Neural cell (in vitro differentiated cells): ENCODE results near the gene CDYL. TPM values are rescaled to one million over a fixed set of nuclear protein-coding genes. Genes with fewer than 3 reads are reported as not detected.

Source experiments
- H2AFZ ChIP-seq: fragments of 200-600, 300-800 bp; sonication (generic), shearing (Covaris generic); 2 replicates; pipeline ENCODE4 v1.6.0; 2014; ENCODE audit warnings: low read depth, mild to moderate bottlenecking, antibody characterized with exemption, low read length, moderate library complexity
- H3F3A ChIP-seq: fragments of 200-600 bp; shearing (Covaris generic); 2 replicates; pipeline ENCODE4 v1.6.1; 2016; ENCODE audit warnings: mild to moderate bottlenecking, moderate library complexity, mixed read lengths, antibody characterized with exemption, low read length; ENCODE audit not compliant: insufficient read depth, poor library complexity, severe bottlenecking
- H3K27ac ChIP-seq: fragments of 200-600, 300-800 bp; sonication (generic), shearing (Covaris generic); 2 replicates; pipeline ENCODE4 v1.5.1; 2014; ENCODE audit warnings: mild to moderate bottlenecking, low read length, moderate library complexity
- H3K27me3 ChIP-seq: fragments of 300-800, 200-600 bp; sonication (generic), shearing (Covaris generic); 2 replicates; pipeline ENCODE4 v1.6.0; 2014; ENCODE audit warnings: mild to moderate bottlenecking, low read depth, low read length, moderate library complexity; ENCODE audit not compliant: insufficient read depth
- H3K36me3 ChIP-seq: fragments of 300-800, 200-600 bp; sonication (generic), shearing (Covaris generic); 2 replicates; pipeline ENCODE4 v1.5.1; 2014; ENCODE audit warnings: mild to moderate bottlenecking, antibody characterized with exemption, low read length, moderate library complexity; ENCODE audit not compliant: insufficient read depth
- H3K4me2 ChIP-seq: fragments of 300-800, 200-600 bp; sonication (generic), shearing (Covaris generic); 2 replicates; pipeline ENCODE4 v1.6.0; 2014; ENCODE audit warnings: mild to moderate bottlenecking, low read length
- H3K4me3 ChIP-seq: fragments of 300-800, 200-600 bp; sonication (generic), shearing (Covaris generic); 2 replicates; pipeline ENCODE4 v1.5.1; 2014; ENCODE audit warnings: mild to moderate bottlenecking, low read length, moderate library complexity
- H3K79me2 ChIP-seq: fragments of 200-600 bp; shearing (Covaris generic); replicated peaks from 2 replicates; pipeline ENCODE4 v1.6.0; 2014; ENCODE audit warnings: mild to moderate bottlenecking, low read length, moderate library complexity; ENCODE audit not compliant: insufficient read depth
- H3K9ac ChIP-seq: fragments of 300-800, 200-600 bp; sonication (generic), shearing (Covaris generic); 2 replicates; pipeline ENCODE4 v1.6.1; 2016; ENCODE audit warnings: mild to moderate bottlenecking, low read length, mixed read lengths
- H3K9me2 ChIP-seq: fragments of 200-600 bp; shearing (Covaris generic); 2 replicates; pipeline ENCODE4 v1.6.1; 2016; ENCODE audit warnings: mild to moderate bottlenecking, low read length, mixed read lengths; ENCODE audit not compliant: insufficient read depth
- H3K9me3 ChIP-seq: fragments of 200-600, 300-800 bp; sonication (generic), shearing (Covaris generic); 2 replicates; pipeline ENCODE4 v1.6.1; 2016; ENCODE audit warnings: mild to moderate bottlenecking, mixed run types, low read length, moderate library complexity, mixed read lengths
- H4K20me1 ChIP-seq: fragments of 200-600 bp; shearing (Covaris generic); 2 replicates; pipeline ENCODE4 v1.6.1; 2016; ENCODE audit warnings: mild to moderate bottlenecking, mixed run types; ENCODE audit not compliant: insufficient read depth
- EP300 ChIP-seq: fragments of 450-650 bp; conservative IDR thresholded peaks from 2 replicates; pipeline ENCODE4 v1.6.1; 2014; ENCODE audit warnings: antibody characterized with exemption, mild to moderate bottlenecking, moderate library complexity; ENCODE audit not compliant: poor library complexity, severe bottlenecking
- EZH2 ChIP-seq: fragments of 200-600, 300-800 bp; shearing (Covaris generic), sonication (generic); IDR thresholded peaks from 2 replicates; pipeline ENCODE4 v1.6.1; 2014; ENCODE audit warnings: antibody characterized with exemption, low read length, borderline replicate concordance, mild to moderate bottlenecking; ENCODE audit not compliant: insufficient read depth, poor library complexity, severe bottlenecking
- MXI1 ChIP-seq: fragments of 450-650 bp; conservative IDR thresholded peaks from 2 replicates; pipeline ENCODE4 v1.6.1; 2014; ENCODE audit warnings: antibody characterized with exemption, mild to moderate bottlenecking; ENCODE audit not compliant: poor library complexity, severe bottlenecking
- POLR2AphosphoS5 ChIP-seq: IDR thresholded peaks from 2 replicates; pipeline ENCODE4 v1.6.1; 2012
- RAD21 ChIP-seq: fragments of 450-650 bp; conservative IDR thresholded peaks from 2 replicates; pipeline ENCODE4 v1.6.1; 2014; ENCODE audit warnings: antibody characterized with exemption, mild to moderate bottlenecking, moderate library complexity
- SMC3 ChIP-seq: fragments of 450-650 bp; conservative IDR thresholded peaks from 2 replicates; pipeline ENCODE4 v1.6.1; 2014; ENCODE audit warnings: antibody characterized with exemption, mild to moderate bottlenecking, moderate library complexity; ENCODE audit not compliant: poor library complexity
- TAF1 ChIP-seq: IDR thresholded peaks from 2 replicates; pipeline ENCODE4 v1.6.1; 2012; ENCODE audit warnings: low read depth
- polyA plus RNA-seq: library from polyadenylated mRNA; depleted of rRNA; stranded (reverse); fragments of >200 nt; gene quantifications from 2 replicates; pipeline ENCODE4 v1.2.3, GENCODE V29; 2014
- TF ChIP-seq, protein P1 (sequence below): IDR thresholded peaks from 2 replicates; pipeline ENCODE4 v1.6.1; 2012; ENCODE audit warnings: borderline replicate concordance
- TF ChIP-seq, protein P2 (sequence below): fragments of 450-650 bp; IDR thresholded peaks from 2 replicates; pipeline ENCODE4 v1.5.1; 2014; ENCODE audit warnings: antibody characterized with exemption, mild to moderate bottlenecking, moderate library complexity; ENCODE audit not compliant: poor library complexity, severe bottlenecking

The CDYL gene
- polyA plus RNA-seq, 1 donor from 2014 or later: 5.2 TPM

DNA sequence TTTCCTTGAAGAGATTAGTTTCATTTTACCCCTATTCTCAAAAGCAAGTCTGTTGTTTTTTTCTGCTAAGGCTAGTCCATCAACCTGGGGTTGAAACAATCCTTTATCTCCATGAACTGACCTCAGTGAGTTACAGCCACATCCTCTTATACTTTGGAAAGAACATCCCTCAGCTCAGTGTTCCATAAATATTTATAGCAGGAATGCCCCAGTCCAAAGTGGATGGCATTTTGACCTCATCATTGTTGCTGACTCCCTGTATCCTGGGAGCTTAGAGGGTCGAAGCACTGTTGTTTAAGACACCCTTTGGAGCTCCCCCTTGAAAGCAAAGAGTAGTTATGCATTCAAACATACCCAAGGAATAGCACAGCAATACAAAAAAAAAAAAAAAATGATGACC, 16.2 kb upstream of the CDYL start:
- H3K9ac ChIP-seq: no peak overlapping the region
- no peak overlapping the region for H3K4me2 ChIP-seq
- no peaks in the 10 kb centered on the region for H3F3A ChIP-seq
- H3K27ac ChIP-seq: no peak overlapping the region
- H2AFZ ChIP-seq: no peak overlapping the region
- TF ChIP-seq SMC3 (no peak), EZH2 (no peak), RAD21 (no peak), TAF1 (no peak), POLR2AphosphoS5 (no peak), EP300 (no peak), MXI1 (no peak)
- no peaks in the 10 kb centered on the region for H3K9me2 ChIP-seq
- no peak overlapping the region for H3K4me3 ChIP-seq
- H4K20me1 ChIP-seq: no peaks in the 10 kb centered on the region
- H3K36me3 ChIP-seq: no peaks in the 10 kb centered on the region
- no peaks in the 10 kb centered on the region for H3K27me3 ChIP-seq
- no peaks in the 10 kb centered on the region for H3K79me2 ChIP-seq
- no peaks in the 10 kb centered on the region for H3K9me3 ChIP-seq

GRCh38 chr6:4760773-4761172, 15.4 kb upstream of the CDYL start:
- Histone ChIP-seq H3K27ac (no peak overlapping the region), H3K9me2 (no peaks in the 10 kb centered on the region), H3K4me2 (no peak overlapping the region), H3K9me3 (no peaks in the 10 kb centered on the region), H3K27me3 (no peaks in the 10 kb centered on the region), H3F3A (no peaks in the 10 kb centered on the region), H2AFZ (no peak overlapping the region), H3K4me3 (no peak overlapping the region), H4K20me1 (no peaks in the 10 kb centered on the region), H3K79me2 (no peaks in the 10 kb centered on the region), H3K9ac (no peak overlapping the region), H3K36me3 (no peaks in the 10 kb centered on the region)
- TF ChIP-seq MXI1 (no peak), POLR2AphosphoS5 (no peak), RAD21 (no peak), EP300 (no peak), SMC3 (no peak), TAF1 (no peak), EZH2 (no peak)
- TF ChIP-seq, protein P1, sequence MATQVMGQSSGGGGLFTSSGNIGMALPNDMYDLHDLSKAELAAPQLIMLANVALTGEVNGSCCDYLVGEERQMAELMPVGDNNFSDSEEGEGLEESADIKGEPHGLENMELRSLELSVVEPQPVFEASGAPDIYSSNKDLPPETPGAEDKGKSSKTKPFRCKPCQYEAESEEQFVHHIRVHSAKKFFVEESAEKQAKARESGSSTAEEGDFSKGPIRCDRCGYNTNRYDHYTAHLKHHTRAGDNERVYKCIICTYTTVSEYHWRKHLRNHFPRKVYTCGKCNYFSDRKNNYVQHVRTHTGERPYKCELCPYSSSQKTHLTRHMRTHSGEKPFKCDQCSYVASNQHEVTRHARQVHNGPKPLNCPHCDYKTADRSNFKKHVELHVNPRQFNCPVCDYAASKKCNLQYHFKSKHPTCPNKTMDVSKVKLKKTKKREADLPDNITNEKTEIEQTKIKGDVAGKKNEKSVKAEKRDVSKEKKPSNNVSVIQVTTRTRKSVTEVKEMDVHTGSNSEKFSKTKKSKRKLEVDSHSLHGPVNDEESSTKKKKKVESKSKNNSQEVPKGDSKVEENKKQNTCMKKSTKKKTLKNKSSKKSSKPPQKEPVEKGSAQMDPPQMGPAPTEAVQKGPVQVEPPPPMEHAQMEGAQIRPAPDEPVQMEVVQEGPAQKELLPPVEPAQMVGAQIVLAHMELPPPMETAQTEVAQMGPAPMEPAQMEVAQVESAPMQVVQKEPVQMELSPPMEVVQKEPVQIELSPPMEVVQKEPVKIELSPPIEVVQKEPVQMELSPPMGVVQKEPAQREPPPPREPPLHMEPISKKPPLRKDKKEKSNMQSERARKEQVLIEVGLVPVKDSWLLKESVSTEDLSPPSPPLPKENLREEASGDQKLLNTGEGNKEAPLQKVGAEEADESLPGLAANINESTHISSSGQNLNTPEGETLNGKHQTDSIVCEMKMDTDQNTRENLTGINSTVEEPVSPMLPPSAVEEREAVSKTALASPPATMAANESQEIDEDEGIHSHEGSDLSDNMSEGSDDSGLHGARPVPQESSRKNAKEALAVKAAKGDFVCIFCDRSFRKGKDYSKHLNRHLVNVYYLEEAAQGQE: no peak
- TF ChIP-seq, protein P2, sequence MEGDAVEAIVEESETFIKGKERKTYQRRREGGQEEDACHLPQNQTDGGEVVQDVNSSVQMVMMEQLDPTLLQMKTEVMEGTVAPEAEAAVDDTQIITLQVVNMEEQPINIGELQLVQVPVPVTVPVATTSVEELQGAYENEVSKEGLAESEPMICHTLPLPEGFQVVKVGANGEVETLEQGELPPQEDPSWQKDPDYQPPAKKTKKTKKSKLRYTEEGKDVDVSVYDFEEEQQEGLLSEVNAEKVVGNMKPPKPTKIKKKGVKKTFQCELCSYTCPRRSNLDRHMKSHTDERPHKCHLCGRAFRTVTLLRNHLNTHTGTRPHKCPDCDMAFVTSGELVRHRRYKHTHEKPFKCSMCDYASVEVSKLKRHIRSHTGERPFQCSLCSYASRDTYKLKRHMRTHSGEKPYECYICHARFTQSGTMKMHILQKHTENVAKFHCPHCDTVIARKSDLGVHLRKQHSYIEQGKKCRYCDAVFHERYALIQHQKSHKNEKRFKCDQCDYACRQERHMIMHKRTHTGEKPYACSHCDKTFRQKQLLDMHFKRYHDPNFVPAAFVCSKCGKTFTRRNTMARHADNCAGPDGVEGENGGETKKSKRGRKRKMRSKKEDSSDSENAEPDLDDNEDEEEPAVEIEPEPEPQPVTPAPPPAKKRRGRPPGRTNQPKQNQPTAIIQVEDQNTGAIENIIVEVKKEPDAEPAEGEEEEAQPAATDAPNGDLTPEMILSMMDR: no peak
